ENCODE data around the gene KLHL29.

DNA sequence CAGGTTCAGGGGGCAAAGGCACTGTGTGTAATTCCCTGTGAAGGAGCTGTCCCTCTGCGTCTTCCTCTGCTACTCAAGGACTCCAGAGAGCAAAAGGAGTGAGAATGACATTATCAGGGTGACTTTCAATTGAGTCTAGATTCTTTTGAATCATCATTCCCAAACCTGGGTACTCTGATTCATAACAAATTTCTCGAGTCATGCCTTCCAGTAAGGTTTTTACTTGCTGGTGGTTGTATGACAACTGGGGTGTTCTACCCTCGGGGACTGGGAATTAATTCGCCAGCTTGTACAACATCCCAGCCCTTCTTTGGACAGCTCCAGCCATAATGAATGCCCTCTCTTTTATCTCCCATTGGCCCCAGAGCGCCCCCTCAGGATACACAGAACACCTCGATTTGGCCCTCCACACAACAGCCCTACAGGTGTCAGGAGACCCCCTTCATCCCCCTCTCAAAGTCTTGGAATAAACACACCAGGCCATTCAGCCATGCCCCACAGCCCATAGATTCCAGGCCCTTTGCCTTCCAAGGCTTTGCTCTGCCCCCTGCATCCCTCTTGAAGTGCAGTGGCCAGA lies 254.5 kb downstream of the KLHL29 start:
- TF ChIP-seq CTCF (IDR thresholded peaks at IDR 0.05), result no peak
- TF ChIP-seq EZH2 (IDR thresholded peaks at IDR 0.05; ENCODE audit: borderline replicate concordance, insufficient read depth, low read depth, low read length, poor library complexity, severe bottlenecking), result no peak

Data from B cell (primary cell).